SK-N-SH (cell line): ENCODE results near the gene PRIM2. TPM values are rescaled to one million over a fixed set of nuclear protein-coding genes. Genes with fewer than 3 reads are reported as not detected.

Experiments
- CTCF ChIA-PET: fragments of 300-600, 350-600 bp; formaldehyde crosslinking; extraction: SDS; loops from one replicate; lab custom pipeline; 2021; lab: Yijun Ruan, JAX
- POLR2A ChIA-PET: fragments of 350-600 bp; sonication (Branson Sonifier 250); formaldehyde crosslinking; extraction: SDS; loops from one replicate; lab custom pipeline; 2020; ENCODE audit warnings: antibody characterized with exemption, inconsistent platforms; lab: Yijun Ruan, JAX
- DNase-seq: peaks from one replicate; pipeline ENCODE4 v3.0.0; 2012
- H2AFZ ChIP-seq: fragments of 200-600 bp; sonication (generic); 2 replicates; pipeline ENCODE4 v1.8.1; 2016; ENCODE audit warnings: antibody characterized with exemption, mild to moderate bottlenecking, low read depth
- H3F3A ChIP-seq: fragments of 200-600 bp; sonication (generic); replicated peaks from 2 replicates; pipeline ENCODE3; 2016; ENCODE audit warnings: antibody characterized with exemption, mild to moderate bottlenecking; ENCODE audit not compliant: insufficient read depth
- H3K27ac ChIP-seq, 2 experiments: fragments of 200-500 bp in 1 of 2; fragments of 200-600 bp in 1 of 2; sonication (Bioruptor generic) in 1 of 2; sonication (generic), shearing (Covaris generic) in 1 of 2; 2 replicates each; pipeline versions ENCODE4 v1.5.1 to v1.6.1; 2014 to 2016; ENCODE audit warnings: low read depth in 2 of 2, inconsistent platforms in 1 of 2, low read length in 1 of 2, mild to moderate bottlenecking in 1 of 2, mixed read lengths in 1 of 2
- H3K27me3 ChIP-seq: fragments of 200-600 bp; sonication (generic), shearing (Covaris generic); 2 replicates; pipeline ENCODE4 v1.6.1; 2016; ENCODE audit warnings: mixed run types; ENCODE audit not compliant: insufficient read depth
- H3K36me3 ChIP-seq, 2 experiments: fragments of 200-500 bp in 1 of 2; fragments of 200-600 bp in 1 of 2; sonication (Bioruptor generic) in 1 of 2; sonication (generic) in 1 of 2; replicated peaks in 1 of 2; 2 replicates each; pipeline versions ENCODE3 to v1.5.1; 2014 to 2016; ENCODE audit warnings: low read length in 1 of 2, mild to moderate bottlenecking in 1 of 2; ENCODE audit not compliant: insufficient read depth in 2 of 2, control insufficient read depth in 1 of 2
- H3K4me1 ChIP-seq, 2 experiments: fragments of 200-500 bp in 1 of 2; fragments of 200-600 bp in 1 of 2; sonication (Bioruptor generic) in 1 of 2; sonication (generic), shearing (Covaris generic) in 1 of 2; 2 replicates each; pipeline versions ENCODE4 v1.5.1 to v1.6.1; 2014 to 2016; ENCODE audit warnings: low read depth in 1 of 2, low read length in 1 of 2, mixed run types in 1 of 2; ENCODE audit not compliant: insufficient read depth in 2 of 2, control insufficient read depth in 1 of 2
- H3K4me2 ChIP-seq: fragments of 200-600 bp; sonication (generic), shearing (Covaris generic); 2 replicates; pipeline ENCODE4 v1.6.1; 2017; ENCODE audit warnings: mixed run types
- H3K4me3 ChIP-seq, 2 experiments: fragments of 200-500 bp in 1 of 2; fragments of 200-600 bp in 1 of 2; sonication (Bioruptor generic) in 1 of 2; sonication (generic), shearing (Covaris generic) in 1 of 2; 2 replicates each; pipeline versions ENCODE4 v1.5.1 to v1.8.1; 2014 to 2016; ENCODE audit warnings: low read depth in 2 of 2, inconsistent platforms in 1 of 2, low read length in 1 of 2, mild to moderate bottlenecking in 1 of 2, mixed read lengths in 1 of 2, moderate library complexity in 1 of 2
- H3K79me2 ChIP-seq: fragments of 200-600 bp; sonication (generic); 2 replicates; pipeline ENCODE4 v1.8.1; 2017; ENCODE audit warnings: mild to moderate bottlenecking; ENCODE audit not compliant: insufficient read depth
- H3K9ac ChIP-seq: fragments of 200-600 bp; sonication (generic); 2 replicates; pipeline ENCODE4 v1.6.1; 2017; ENCODE audit warnings: mixed run types
- H3K9me2 ChIP-seq: fragments of 200-600 bp; sonication (generic); 2 replicates; pipeline ENCODE4 v1.6.1; 2017; ENCODE audit warnings: mixed run types
- H3K9me3 ChIP-seq: fragments of 200-600 bp; sonication (generic); 2 replicates; pipeline ENCODE4 v1.6.1; 2017; ENCODE audit warnings: mixed run types, mild to moderate bottlenecking, moderate library complexity
- H4K20me1 ChIP-seq: fragments of 200-600 bp; sonication (generic); 2 replicates; pipeline ENCODE4 v1.6.1; 2017; ENCODE audit warnings: mild to moderate bottlenecking, mixed run types; ENCODE audit not compliant: insufficient read depth
- CHD2 ChIP-seq: fragments of 150-350 bp; IDR thresholded peaks from 2 replicates; pipeline ENCODE4 v1.6.1; 2018; ENCODE audit warnings: low read length; ENCODE audit not compliant: partially characterized antibody
- ELF1 ChIP-seq: IDR thresholded peaks from 2 replicates; pipeline ENCODE4 v1.4.0; 2012
- FOXJ3 ChIP-seq: sonication (generic); formaldehyde crosslinking; IDR thresholded peaks from 2 replicates; pipeline ENCODE4 v1.5.1; 2020; ENCODE audit warnings: mild to moderate bottlenecking, missing genetic modification reagents
- FOXM1 ChIP-seq: IDR thresholded peaks from 2 replicates; pipeline ENCODE4 v1.4.0; 2012; ENCODE audit warnings: low read depth, mild to moderate bottlenecking
- GABPA ChIP-seq: IDR thresholded peaks from 2 replicates; pipeline ENCODE4 v1.4.0; 2012; ENCODE audit warnings: low read depth, mild to moderate bottlenecking
- MXI1 ChIP-seq: IDR thresholded peaks from 2 replicates; pipeline ENCODE4 v1.6.1; 2012; ENCODE audit warnings: mild to moderate bottlenecking, low read depth, low read length, improper control_type of control experiment
- NRF1 ChIP-seq: IDR thresholded peaks from 2 replicates; pipeline ENCODE4 v1.6.1; 2012; ENCODE audit warnings: low read depth, mild to moderate bottlenecking, low read length
- POLR2AphosphoS5 ChIP-seq: IDR thresholded peaks from 2 replicates; pipeline ENCODE4 v1.6.1; 2012; ENCODE audit warnings: low read depth, low read length
- RAD21 ChIP-seq: IDR thresholded peaks from 2 replicates; pipeline ENCODE4 v1.6.1; 2012; ENCODE audit warnings: mild to moderate bottlenecking, low read length
- RFX5 ChIP-seq: IDR thresholded peaks from 2 replicates; pipeline ENCODE4 v1.6.1; 2012; ENCODE audit warnings: mild to moderate bottlenecking, improper control_type of control experiment, low read length
- RXRA ChIP-seq: IDR thresholded peaks from 2 replicates; pipeline ENCODE4 v1.4.0; 2012; ENCODE audit warnings: low read depth, mild to moderate bottlenecking, borderline replicate concordance
- SIN3A ChIP-seq: IDR thresholded peaks from 2 replicates; pipeline ENCODE4 v1.6.1; 2012; ENCODE audit warnings: low read depth, mild to moderate bottlenecking, low read length, moderate library complexity, borderline replicate concordance
- TAF1 ChIP-seq: IDR thresholded peaks from 2 replicates; pipeline ENCODE4 v1.6.1; 2012; ENCODE audit warnings: low read depth, mild to moderate bottlenecking, low read length, moderate library complexity, borderline replicate concordance
- YY1 ChIP-seq: IDR thresholded peaks from 2 replicates; pipeline ENCODE4 v1.4.0; 2012; ENCODE audit warnings: low read depth, mild to moderate bottlenecking
- WGBS: methylation state at CpG from one replicate; pipeline ENCODE4 v1.1.6; 2017; ENCODE audit warnings: low lambda C conversion rate; 5-methylcytosine and 5-hydroxymethylcytosine counted together
- polyA plus RNA-seq, 3 experiments: library from polyadenylated mRNA; depleted of rRNA; stranded (reverse); fragments of >200 nt; gene quantifications; 2 replicates each; pipeline ENCODE4 v1.2.3, GENCODE V29; 2012
- TF ChIP-seq, protein P1 (sequence below): fragments of 150-350 bp; IDR thresholded peaks from 2 replicates; pipeline ENCODE4 v1.6.1; 2017; ENCODE audit warnings: antibody characterized with exemption, low read length, low read depth, borderline replicate concordance
- TF ChIP-seq, protein P2 (sequence below): IDR thresholded peaks from 2 replicates; pipeline ENCODE4 v1.4.0; 2012; ENCODE audit warnings: low read depth, borderline replicate concordance
- TF ChIP-seq, protein P3 (sequence below): IDR thresholded peaks from 2 replicates; pipeline ENCODE4 v1.4.0; 2012; ENCODE audit warnings: low read depth
- TF ChIP-seq, protein P4 (sequence below): fragments of 150-350 bp; IDR thresholded peaks from 2 replicates; pipeline ENCODE4 v1.6.1; 2016; ENCODE audit warnings: mild to moderate bottlenecking, low read depth, low read length

Gene PRIM2, protein sequence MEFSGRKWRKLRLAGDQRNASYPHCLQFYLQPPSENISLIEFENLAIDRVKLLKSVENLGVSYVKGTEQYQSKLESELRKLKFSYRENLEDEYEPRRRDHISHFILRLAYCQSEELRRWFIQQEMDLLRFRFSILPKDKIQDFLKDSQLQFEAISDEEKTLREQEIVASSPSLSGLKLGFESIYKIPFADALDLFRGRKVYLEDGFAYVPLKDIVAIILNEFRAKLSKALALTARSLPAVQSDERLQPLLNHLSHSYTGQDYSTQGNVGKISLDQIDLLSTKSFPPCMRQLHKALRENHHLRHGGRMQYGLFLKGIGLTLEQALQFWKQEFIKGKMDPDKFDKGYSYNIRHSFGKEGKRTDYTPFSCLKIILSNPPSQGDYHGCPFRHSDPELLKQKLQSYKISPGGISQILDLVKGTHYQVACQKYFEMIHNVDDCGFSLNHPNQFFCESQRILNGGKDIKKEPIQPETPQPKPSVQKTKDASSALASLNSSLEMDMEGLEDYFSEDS
- 14.1 and 19.9 TPM in 2 replicates for polyA plus RNA-seq (2012; rRNA removed)
- 23.8 and 27.2 TPM in 2 replicates for polyA plus RNA-seq (2012; cell fraction: cytosol; rRNA removed)
- polyA plus RNA-seq (2012; cell fraction: nucleus; rRNA removed), result 7.4 and 19.3 TPM in 2 replicates

DNA sequence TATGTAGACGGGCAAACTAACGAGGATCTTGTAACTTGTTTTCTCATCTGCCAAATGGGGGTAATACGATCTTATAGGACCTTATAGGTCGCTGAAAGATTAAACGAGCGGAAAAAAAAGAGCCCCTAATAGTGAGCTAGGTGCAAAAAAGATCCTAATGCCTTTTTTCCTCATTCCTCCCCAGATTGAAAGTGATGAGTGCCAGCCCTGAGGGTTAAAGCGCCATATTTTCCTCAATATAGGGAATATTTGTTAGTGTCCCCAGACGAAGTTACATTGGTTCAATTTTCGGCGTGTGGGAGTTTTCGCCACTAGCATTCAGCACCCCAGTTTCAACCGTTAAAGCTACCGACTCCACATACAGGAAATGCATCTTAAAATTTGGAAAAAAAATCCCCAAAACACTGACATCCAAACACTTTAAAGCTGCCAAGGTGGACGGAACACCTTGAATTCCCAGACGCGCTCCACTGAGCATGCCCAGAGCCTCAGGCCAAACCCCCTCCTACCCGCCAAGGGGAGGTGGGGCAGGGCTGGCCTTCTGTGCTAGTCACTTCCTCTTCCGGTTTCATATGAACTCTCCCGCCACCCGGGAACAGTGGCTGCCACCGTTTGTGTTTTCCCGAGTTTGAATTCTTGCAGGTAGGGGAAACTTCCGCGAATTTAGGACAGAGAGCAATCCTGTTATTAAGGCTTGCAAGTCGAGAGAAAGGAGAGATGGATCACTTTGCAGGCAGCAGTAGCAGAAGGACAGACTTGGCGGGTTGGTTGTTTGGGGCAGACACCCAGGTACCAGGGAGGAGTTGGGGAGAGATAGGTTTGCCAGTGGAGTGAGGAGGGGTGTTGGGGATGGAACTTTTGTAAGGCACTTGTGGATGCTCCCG, at the start of gene PRIM2:
Gene PRIM2, plus strand, starts transcription at position 571 of the 884 bp plus-strand sequence. CDS start 816 bp downstream, outside the sequence.
- WGBS, result 1% methylated on average over 27 of the region's 27 CpGs
- POLR2A ChIA-PET, result interaction anchor here (1.3 kb wide), 1 partner anchor 96 kb away, joined by 4 read pairs; the partner anchor contains the start of gene RAB23
- H3K27ac ChIP-seq, result peak within 1 kb of the TSS; percentile 83 to 99
- H3K9me2 ChIP-seq, result no peaks in the 10 kb centered on the region
- peaks cover 33% of the 10 kb centered on the region for H3F3A ChIP-seq
- CTCF ChIA-PET, result interaction anchor here (0.7 to 6.4 kb wide), 21 partner anchors 9 to 675 kb away, joined by 3 to 64 read pairs (median 4); partner anchors contain the start of genes BEND6 and DST
- peak; percentile 90 for DNase-seq
- peak within 1 kb of the TSS; percentile 80 for H3K9ac ChIP-seq
- TF ChIP-seq TAF1 (peak; percentile 88), RFX5 (peak; percentile 15; the same call in 1 of the 2 replicates), FOXM1 (no peak), RXRA (no peak), MXI1 (peak; percentile 69; the same call in 1 of the 2 replicates), YY1 (no peak), POLR2AphosphoS5 (peak; percentile 90), SIN3A (peak; percentile 87), ELF1 (peak; percentile 82), CHD2 (peak; percentile 74), RAD21 (no peak), FOXJ3 (CRISPR knock-in tag) (no peak), NRF1 (peak; percentile 86), GABPA (peak; percentile 91)
- TF ChIP-seq, protein P1, sequence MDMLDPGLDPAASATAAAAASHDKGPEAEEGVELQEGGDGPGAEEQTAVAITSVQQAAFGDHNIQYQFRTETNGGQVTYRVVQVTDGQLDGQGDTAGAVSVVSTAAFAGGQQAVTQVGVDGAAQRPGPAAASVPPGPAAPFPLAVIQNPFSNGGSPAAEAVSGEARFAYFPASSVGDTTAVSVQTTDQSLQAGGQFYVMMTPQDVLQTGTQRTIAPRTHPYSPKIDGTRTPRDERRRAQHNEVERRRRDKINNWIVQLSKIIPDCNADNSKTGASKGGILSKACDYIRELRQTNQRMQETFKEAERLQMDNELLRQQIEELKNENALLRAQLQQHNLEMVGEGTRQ, result no peak
- TF ChIP-seq, protein P2, sequence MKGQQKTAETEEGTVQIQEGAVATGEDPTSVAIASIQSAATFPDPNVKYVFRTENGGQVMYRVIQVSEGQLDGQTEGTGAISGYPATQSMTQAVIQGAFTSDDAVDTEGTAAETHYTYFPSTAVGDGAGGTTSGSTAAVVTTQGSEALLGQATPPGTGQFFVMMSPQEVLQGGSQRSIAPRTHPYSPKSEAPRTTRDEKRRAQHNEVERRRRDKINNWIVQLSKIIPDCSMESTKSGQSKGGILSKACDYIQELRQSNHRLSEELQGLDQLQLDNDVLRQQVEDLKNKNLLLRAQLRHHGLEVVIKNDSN, result no peak
- TF ChIP-seq, protein P3, sequence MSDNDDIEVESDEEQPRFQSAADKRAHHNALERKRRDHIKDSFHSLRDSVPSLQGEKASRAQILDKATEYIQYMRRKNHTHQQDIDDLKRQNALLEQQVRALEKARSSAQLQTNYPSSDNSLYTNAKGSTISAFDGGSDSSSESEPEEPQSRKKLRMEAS, result peak; percentile 40; the same call in 1 of the 2 replicates
- TF ChIP-seq, protein P4, sequence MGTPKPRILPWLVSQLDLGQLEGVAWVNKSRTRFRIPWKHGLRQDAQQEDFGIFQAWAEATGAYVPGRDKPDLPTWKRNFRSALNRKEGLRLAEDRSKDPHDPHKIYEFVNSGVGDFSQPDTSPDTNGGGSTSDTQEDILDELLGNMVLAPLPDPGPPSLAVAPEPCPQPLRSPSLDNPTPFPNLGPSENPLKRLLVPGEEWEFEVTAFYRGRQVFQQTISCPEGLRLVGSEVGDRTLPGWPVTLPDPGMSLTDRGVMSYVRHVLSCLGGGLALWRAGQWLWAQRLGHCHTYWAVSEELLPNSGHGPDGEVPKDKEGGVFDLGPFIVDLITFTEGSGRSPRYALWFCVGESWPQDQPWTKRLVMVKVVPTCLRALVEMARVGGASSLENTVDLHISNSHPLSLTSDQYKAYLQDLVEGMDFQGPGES, result no peak
- no peaks in the 10 kb centered on the region for H3K9me3 ChIP-seq
- peaks cover 23 to 30% of the 10 kb centered on the region in 2 experiments for H3K36me3 ChIP-seq
- peaks cover 51% of the 10 kb centered on the region for H3K79me2 ChIP-seq
- H3K27me3 ChIP-seq, result no peaks in the 10 kb centered on the region
- peak within 1 kb of the TSS; percentile 75 for H2AFZ ChIP-seq
- H3K4me3 ChIP-seq, result peak within 1 kb of the TSS; percentile 87 to 98
- peak within 1 kb of the TSS; percentile 92 for H3K4me2 ChIP-seq
- H3K4me1 ChIP-seq, result peaks cover 8 to 37% of the 10 kb centered on the region in 2 experiments
- no peaks in the 10 kb centered on the region for H4K20me1 ChIP-seq
